PC-3 (cell line): ENCODE measurements around the gene SULT2B1.

Source experiments
- EZH2 ChIP-seq: fragments of 300-600 bp; sonication (generic); IDR thresholded peaks from one replicate; pipeline ENCODE4 v1.6.1; 2017; ENCODE audit warnings: antibody characterized with exemption, mild to moderate bottlenecking, low read length; ENCODE audit not compliant: unreplicated experiment
- TF ChIP-seq, protein P1 (sequence below): fragments of 300-600 bp; sonication (generic); conservative IDR thresholded peaks from 2 replicates; pipeline ENCODE4 v1.5.1; 2017; ENCODE audit warnings: antibody characterized with exemption, low read depth, mild to moderate bottlenecking, low read length

- TF ChIP-seq, protein P1, sequence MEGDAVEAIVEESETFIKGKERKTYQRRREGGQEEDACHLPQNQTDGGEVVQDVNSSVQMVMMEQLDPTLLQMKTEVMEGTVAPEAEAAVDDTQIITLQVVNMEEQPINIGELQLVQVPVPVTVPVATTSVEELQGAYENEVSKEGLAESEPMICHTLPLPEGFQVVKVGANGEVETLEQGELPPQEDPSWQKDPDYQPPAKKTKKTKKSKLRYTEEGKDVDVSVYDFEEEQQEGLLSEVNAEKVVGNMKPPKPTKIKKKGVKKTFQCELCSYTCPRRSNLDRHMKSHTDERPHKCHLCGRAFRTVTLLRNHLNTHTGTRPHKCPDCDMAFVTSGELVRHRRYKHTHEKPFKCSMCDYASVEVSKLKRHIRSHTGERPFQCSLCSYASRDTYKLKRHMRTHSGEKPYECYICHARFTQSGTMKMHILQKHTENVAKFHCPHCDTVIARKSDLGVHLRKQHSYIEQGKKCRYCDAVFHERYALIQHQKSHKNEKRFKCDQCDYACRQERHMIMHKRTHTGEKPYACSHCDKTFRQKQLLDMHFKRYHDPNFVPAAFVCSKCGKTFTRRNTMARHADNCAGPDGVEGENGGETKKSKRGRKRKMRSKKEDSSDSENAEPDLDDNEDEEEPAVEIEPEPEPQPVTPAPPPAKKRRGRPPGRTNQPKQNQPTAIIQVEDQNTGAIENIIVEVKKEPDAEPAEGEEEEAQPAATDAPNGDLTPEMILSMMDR, result no peak
- TF ChIP-seq EZH2, result no peak
These were observed 27.2 kb upstream of the SULT2B1 start for GRCh38 chr19:48524732-48525131.
